Osteocyte (in vitro differentiated cells): ENCODE results near the gene TIGD2. TPM values are rescaled to one million over a fixed set of nuclear protein-coding genes. Genes with fewer than 3 reads are reported as not detected.

Experiments
- DNase-seq: peaks from one replicate; pipeline ENCODE4 v3.0.0; 2021; ENCODE audit warnings: mixed read lengths; ENCODE audit not compliant: unreplicated experiment; ENCODE audit errors: extremely low spot score
- H3K27ac Mint-ChIP-seq: one replicate; pipeline ENCODE4 v1.8.0; 2021; ENCODE audit warnings: mild to moderate bottlenecking, mixed read lengths; ENCODE audit not compliant: unreplicated experiment
- H3K27me3 Mint-ChIP-seq: one replicate; pipeline ENCODE4 v1.8.0; 2021; ENCODE audit warnings: mixed read lengths; ENCODE audit not compliant: unreplicated experiment
- H3K36me3 Mint-ChIP-seq: one replicate; pipeline ENCODE4 v1.8.0; 2021; ENCODE audit warnings: mixed read lengths; ENCODE audit not compliant: unreplicated experiment
- H3K4me1 Mint-ChIP-seq: one replicate; pipeline ENCODE4 v1.8.0; 2021; ENCODE audit warnings: mixed read lengths; ENCODE audit not compliant: unreplicated experiment
- H3K4me3 Mint-ChIP-seq: one replicate; pipeline ENCODE4 v1.8.0; 2021; ENCODE audit warnings: mild to moderate bottlenecking, moderate library complexity, mixed read lengths; ENCODE audit not compliant: unreplicated experiment
- H3K9me3 Mint-ChIP-seq: one replicate; pipeline ENCODE4 v1.8.0; 2021; ENCODE audit warnings: mixed read lengths; ENCODE audit not compliant: unreplicated experiment
- long read RNA-seq: library from polyadenylated mRNA; unstranded; transcript quantifications from one replicate; pipeline ENCODE4 v2.0.0, GENCODE V29; 2021
- total RNA-seq: library from RNA; stranded (reverse); gene quantifications from 2 replicates; pipeline ENCODE4 v1.2.1, GENCODE V29; 2021
- TF ChIP-seq, protein P1 (sequence below): fragments of 200-600 bp; sonication (generic); IDR thresholded peaks from 2 replicates; pipeline ENCODE4 v1.5.0; 2021; ENCODE audit warnings: antibody characterized with exemption, mild to moderate bottlenecking, moderate library complexity

The TIGD2 gene
- 5.9 and 6.2 TPM in 2 replicates for total RNA-seq
- long read RNA-seq, transcript TIGD2-202 (2 exons, 3,217 nt): major isoform, 17 of 18 reads
- long read RNA-seq, partial matches to known transcripts: 0 of 18 reads
- long read RNA-seq, other reads (novel, unspliced or antisense): 0 of 18 reads

DNA sequence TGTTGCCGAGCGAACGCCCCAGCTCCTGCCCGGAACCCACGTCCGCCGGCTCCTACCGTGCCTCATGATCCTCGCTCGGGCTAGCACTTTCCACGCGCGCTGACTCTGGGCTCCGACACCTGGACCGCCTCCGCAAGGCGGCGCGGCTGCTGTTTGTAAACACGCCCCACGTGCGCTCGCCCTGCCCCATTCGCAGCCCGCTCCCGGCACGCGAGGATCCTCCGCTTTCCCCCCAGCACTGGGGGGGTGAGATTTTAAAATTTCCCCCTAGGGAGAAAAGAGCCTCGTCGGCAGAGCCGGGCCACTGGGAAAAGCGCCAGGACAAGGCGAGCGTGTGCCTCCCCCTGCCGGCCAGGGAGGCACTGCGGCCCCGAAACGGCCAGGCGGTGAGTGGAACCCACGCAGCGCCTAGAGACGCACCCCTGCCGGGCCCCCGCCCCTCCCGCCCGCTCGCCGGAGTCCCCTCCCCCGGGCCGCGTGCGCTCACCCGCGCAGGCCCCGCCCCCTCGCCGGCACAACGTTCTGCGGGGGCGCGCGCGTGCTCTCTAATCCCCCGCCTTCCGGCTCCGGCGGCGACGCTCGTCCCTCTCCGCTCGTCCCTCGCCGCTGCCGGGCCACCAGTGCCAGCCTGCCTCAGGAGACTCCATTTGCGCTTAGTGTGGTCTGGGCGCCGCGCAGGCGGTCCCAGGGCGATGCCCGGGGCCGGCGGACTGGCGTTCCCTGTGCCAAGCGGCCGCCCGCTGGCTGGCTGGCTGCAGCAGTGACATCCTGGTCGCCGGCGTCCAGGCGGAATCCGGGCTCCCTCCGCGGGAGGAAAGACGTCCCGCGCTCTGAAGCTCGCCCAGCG is at the start of gene TIGD2:
Gene TIGD2, plus strand, starts transcription at position 548 of the 847 bp plus-strand sequence. CDS start 1,442 bp downstream, outside the sequence.
- peak; percentile 93 for DNase-seq
- H3K36me3 Mint-ChIP-seq: peaks cover 7% of the 10 kb centered on the region
- TF ChIP-seq, protein P1, sequence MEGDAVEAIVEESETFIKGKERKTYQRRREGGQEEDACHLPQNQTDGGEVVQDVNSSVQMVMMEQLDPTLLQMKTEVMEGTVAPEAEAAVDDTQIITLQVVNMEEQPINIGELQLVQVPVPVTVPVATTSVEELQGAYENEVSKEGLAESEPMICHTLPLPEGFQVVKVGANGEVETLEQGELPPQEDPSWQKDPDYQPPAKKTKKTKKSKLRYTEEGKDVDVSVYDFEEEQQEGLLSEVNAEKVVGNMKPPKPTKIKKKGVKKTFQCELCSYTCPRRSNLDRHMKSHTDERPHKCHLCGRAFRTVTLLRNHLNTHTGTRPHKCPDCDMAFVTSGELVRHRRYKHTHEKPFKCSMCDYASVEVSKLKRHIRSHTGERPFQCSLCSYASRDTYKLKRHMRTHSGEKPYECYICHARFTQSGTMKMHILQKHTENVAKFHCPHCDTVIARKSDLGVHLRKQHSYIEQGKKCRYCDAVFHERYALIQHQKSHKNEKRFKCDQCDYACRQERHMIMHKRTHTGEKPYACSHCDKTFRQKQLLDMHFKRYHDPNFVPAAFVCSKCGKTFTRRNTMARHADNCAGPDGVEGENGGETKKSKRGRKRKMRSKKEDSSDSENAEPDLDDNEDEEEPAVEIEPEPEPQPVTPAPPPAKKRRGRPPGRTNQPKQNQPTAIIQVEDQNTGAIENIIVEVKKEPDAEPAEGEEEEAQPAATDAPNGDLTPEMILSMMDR: peak; percentile 95
- H3K4me1 Mint-ChIP-seq: peaks cover 22% of the 10 kb centered on the region
- peaks cover 26% of the 10 kb centered on the region for H3K27me3 Mint-ChIP-seq
- peak within 1 kb of the TSS; percentile 56 for H3K27ac Mint-ChIP-seq
- H3K4me3 Mint-ChIP-seq: peak within 1 kb of the TSS; percentile 85
- peaks cover 4% of the 10 kb centered on the region for H3K9me3 Mint-ChIP-seq

DNA sequence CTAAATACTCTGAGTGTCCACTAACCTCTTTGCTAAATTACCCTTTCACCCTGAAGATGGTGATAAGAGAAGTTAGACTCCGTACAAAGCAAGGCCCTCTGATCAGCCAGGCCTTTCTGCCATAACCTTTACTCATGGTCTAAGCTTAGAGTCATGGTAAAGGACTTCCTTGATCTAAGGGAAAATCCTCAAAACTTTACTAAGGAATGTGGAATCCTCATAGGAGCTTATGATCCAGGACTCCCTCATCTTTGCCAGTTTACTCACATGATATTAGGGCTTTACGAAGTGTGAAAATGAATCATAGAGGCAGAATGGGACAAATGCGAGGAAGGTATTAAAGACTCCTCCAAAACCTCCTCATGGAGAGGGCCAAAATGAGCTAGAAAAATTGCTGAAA is 46.5 kb upstream of the TIGD2 start:
- Mint-ChIP-seq H3K27me3 (peaks cover 5% of the 10 kb centered on the region), H3K4me3 (no peak overlapping the region), H3K4me1 (no peaks in the 10 kb centered on the region), H3K36me3 (peaks cover 7% of the 10 kb centered on the region), H3K9me3 (peaks cover 13% of the 10 kb centered on the region), H3K27ac (no peak overlapping the region)
- no peak for DNase-seq
- TF ChIP-seq, protein P1: no peak

DNA sequence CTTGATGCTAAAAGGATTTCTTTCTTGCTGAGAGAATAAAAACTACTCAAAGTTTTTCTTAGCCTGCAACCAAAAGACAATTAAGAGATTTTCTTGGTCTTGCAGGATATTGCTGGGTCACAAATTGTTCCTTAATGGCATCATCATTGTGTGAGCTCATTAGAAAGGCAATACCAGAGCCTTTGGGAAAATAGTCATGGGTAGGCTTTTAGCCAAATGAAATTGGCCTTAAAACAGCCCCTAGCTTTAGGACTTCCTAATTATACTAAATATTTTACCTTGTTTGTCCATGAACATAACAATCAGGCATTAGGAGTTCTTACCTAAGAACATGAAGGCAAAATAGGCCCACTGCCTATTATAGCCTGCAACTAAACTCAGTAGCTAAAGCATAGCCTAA is 43.9 kb upstream of the TIGD2 start:
- Mint-ChIP-seq H3K4me1 (no peaks in the 10 kb centered on the region), H3K36me3 (no peaks in the 10 kb centered on the region), H3K4me3 (no peak overlapping the region), H3K27ac (no peak overlapping the region), H3K27me3 (peaks cover 15% of the 10 kb centered on the region), H3K9me3 (no peaks in the 10 kb centered on the region)
- no peak for DNase-seq
- TF ChIP-seq, protein P1: no peak

DNA sequence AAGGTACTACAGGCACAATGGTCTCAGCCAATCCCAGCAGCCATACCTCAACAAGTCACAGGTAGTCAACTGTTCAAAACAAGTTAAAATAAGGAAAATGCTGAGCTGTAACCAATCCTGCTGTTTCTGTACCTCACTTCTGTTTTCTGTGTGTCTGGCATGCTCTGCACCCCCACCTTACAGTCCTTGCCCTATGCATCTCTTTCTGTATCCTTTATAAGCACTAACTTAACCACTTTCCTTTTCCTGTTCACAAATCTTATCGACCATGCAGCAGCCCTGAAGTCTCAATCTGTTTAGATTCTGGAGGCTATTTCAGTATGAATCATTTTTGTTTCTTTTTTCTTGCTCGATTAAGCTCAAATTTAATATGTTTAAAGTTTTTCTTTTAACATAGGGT is 41.9 kb upstream of the TIGD2 start:
- Mint-ChIP-seq H3K4me1 (no peaks in the 10 kb centered on the region), H3K4me3 (no peak overlapping the region), H3K27ac (no peak overlapping the region), H3K9me3 (no peaks in the 10 kb centered on the region), H3K27me3 (peaks cover 15% of the 10 kb centered on the region), H3K36me3 (no peaks in the 10 kb centered on the region)
- TF ChIP-seq, protein P1: no peak
- no peak for DNase-seq

DNA sequence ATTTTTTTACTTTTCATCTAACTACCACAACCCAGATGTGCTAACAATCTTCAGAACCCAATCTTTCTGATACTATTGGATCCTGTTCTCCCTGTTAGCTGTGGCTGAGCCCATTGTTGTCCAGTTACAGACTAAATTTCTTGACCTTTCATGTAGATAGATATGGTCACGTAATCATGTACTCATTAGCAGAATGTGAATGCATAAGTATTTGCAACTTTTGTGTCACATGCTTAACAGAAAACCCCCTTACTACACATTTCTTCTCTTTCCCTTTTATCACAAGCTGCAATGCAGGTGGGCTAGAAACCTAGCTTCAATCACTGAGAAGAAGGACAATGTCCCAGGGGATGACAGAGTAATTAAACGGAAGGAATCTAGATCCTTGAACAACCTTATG is 41.3 kb upstream of the TIGD2 start:
- Mint-ChIP-seq H3K27ac (no peak overlapping the region), H3K4me3 (no peak overlapping the region), H3K4me1 (no peaks in the 10 kb centered on the region), H3K36me3 (no peaks in the 10 kb centered on the region), H3K27me3 (peaks cover 15% of the 10 kb centered on the region), H3K9me3 (no peaks in the 10 kb centered on the region)
- TF ChIP-seq, protein P1: no peak
- DNase-seq: no peak
